ENCODE measurements around the gene TBCD.

Gene TBCD

GRCh38 chr17:82751571-82752370 lies at the start of gene TBCD:
Gene TBCD (plus strand): TSS chr17:82752065. CDS start chr17:82752194, 129 bp downstream.
- peak; percentile 68 for DNase-seq

DNA sequence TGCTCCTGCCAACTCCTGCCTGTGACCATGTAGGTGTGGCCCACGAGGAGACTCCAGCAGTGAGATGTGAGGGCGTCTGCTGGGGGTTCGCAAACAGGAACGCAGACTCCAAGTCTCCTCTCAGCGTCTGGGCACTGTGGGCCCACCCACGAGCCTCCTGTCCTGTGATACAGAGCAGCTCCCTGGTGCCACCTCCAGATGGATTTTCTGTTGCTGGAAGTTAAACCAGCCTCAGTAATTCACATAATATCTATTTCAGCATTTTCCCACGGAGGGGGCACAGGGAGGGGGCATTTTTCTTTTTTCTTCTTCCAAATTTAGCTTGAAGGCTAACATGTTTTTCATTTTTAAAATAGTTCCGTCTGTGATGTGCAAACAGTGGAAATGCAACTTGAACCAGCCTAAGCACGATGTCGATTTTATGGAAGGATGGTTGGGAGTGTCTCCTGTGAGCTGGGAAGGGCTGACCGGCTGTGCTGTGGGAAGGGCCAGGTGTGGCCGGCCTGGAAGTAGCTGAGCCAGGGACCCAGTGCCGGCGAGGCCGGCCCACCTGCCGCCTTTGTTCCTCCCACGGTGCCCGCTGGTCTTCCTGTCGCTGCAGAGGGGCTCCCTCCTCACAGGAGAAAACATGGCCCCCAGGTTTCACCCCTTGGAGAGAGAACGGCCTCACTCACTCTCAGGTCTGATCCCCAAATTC lies 49.5 kb upstream of the TBCD start:
- DNase-seq, result no peak

GRCh38 chr17:82703036-82703745 lies 48.7 kb upstream of the TBCD start:
- DNase-seq, result no peak

DNA sequence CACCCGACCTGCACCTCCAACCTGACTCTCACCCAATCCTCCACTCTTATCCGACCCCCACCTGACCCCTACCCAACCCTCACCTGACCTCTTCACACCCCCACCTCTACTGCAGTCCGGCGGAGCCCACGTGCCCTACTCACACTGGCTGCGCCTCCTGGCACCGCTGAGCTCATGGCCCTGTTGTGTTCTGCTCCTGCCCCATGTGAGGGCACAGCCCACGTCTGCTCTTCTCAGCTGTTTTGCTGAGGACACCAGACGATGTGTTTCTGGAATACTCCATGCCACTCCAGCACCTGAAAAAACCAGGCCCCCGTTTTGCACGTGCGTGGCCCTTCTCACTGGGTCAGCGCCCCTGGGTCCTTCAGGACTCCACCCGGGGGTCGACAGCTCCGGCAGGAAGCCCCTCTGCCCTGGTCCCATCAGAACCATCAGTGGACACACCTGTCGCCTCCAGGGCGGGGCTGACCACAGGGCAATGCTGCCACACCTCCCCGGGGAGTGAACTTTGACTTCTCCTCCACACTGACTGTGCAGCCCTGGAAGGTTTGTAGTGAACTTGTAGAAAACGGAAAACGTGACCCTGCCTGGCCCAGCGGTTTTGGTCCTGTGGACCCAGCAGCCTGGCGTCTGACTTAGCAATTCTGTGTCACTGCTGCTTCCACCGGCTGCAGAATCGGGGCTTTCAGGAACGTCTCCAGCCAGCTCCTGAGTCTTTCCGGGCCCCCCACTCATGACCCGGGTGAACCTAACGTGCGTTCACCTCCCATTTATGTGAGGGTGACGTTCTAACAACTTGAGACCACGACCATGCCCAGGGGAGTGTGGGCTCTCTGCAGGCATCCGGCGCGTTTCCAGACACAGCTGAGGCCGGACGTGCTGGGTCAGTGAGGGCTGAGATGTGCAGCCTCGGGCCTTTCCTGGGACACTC lies 47.7 kb upstream of the TBCD start:
- DNase-seq, result no peak

GRCh38 chr17:82704886-82705285 lies 47.0 kb upstream of the TBCD start:
- no peak for DNase-seq

GRCh38 chr17:82705756-82706155 lies 46.1 kb upstream of the TBCD start:
- no peak for DNase-seq

- DNase-seq, result no peak
Measured at GRCh38 chr17:82709024-82709675, 42.7 kb upstream of the TBCD start.

GRCh38 chr17:82709676-82710498 lies 42.0 kb upstream of the TBCD start:
- no peak for DNase-seq

DNA sequence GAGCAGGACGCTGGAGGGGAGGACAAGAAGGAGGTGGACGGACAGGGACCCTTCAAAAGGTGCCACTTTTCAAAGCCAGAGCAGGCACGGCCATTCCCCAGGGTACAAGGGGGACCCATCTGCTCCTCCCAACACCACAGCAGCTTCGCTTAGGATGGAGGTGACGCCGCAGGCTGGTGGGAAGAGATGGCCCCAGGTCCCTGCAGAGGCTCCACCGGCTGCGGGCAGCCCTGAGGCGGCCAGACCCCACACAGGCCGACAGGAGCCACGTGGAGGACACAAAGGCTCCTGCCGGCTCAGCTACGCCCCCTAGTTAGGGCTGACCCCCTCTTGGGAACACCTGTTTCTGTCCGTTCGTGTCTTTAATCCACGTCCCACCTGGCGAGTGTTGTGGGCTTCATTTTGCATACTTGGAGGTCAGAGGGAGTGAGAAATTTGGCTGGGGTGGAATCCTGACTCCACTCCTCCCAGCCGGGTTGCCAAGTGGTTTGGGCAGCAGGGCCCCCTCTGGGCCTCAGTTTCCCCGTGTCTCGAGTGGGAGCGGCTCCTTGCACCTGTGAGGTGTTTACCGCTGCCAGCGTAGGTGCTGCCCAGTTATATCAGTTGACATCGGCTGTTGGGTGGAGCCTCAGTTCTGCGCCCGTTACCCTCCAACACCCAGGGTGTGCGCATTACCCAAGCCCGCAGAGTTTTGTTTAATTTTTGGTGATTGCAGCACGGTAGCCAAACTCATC lies 41.2 kb upstream of the TBCD start:
- no peak for DNase-seq

DNA sequence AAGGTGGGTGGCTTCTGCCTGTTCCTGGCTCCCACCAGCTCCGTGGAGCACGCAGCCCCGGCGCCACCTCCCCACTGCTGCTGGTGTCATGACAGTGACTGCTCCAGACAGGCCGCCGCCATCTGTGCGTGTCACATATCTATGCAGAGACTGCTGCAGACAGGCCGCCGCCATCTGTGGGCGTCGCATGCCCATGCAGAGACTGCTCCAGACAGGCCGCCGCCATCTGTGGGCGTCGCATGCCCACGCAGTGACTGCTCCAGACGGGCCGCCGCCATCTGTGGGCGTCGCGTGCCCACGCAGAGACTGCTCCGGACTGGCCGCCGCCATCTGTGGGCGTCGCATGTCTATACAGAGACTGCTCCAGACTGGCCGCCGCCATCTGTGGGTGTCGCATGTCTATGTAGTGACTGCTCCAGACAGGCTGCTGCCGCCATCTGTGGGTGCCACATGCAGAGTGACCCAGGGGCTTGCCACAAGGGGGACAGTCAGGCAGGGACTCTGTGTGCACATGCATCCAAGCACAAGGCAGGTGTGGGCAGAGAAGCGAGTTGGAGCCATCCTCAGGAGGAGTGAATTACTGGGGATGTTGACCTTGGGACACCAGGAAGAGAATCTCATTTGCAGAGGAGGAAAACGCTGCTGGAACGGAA lies 38.7 kb upstream of the TBCD start:
- no peak for DNase-seq

DNA sequence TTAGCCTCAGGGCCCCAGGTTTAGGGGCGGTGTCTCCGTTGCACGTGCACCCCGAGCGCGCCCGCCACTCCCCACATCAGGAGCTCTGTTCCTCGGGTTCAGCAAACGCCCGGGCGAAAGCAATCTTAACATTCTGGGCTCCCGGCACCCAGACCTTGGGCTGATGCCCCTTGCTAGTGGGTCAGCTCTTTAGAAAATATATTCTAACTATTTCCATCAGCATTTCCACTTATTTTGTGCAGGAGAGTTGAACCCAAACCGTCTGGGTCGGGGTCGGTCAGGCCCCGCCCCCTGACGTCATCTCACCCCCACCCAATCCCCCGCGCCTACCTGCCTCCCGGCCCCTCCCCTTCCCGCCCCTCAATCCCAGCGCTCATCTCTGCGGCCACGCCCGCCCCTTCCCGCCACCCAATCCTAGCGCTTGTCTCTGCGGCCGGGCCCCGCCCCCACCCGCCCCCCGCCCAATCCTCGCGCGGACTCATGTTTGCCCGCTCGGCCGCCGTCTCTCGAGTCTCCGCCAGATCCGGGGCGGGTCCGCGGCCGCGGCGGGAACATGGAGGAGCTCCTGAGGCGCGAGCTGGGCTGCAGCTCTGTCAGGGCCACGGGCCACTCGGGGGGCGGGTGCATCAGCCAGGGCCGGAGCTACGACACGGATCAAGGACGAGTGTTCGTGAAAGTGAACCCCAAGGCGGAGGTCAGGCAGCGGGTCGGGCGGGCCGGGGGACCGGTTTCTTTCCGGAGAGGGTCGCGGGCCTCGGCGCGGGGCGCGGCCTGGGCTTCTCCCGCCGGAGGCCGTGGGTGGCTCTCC lies 35.5 kb upstream of the TBCD start, which contains the start of gene FN3KRP:
FN3KRP (plus strand) TSS at position 504 of the 808 bp plus-strand sequence; CDS start at position 554, 50 bp downstream.
- peak; percentile 72 for DNase-seq

DNA sequence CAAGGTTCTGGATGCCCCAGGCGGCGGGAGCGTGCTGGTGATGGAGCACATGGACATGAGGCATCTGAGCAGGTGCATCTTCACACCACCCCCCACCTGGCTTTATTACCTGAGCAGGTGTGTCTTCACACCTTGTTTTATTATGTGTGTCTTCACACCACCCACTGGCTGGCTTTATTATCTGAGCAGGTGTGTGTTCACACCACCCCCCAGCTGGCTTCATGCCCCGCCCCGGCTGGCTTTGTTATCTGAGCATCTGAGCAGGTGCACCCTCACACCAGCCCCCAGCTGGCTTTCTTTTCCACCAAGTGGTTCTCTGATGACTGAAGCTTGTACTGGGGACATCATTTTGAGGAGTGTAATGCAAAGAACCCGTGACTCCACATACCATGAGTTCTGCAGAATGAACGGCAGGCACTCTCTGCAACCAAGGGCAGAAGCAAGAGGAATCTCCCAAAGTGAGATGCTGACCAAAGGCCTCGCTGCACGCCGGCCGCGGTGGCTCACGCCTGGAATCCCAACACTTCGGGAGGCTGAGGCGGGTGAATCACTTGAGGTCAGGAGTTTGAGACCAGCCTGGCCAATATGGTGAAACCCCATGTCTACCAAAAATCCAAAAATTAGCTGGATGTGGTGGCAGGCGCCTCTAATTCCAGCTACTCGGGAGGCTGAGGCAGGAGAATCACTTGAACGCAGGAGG lies 32.7 kb upstream of the TBCD start:
- DNase-seq, result no peak

DNA sequence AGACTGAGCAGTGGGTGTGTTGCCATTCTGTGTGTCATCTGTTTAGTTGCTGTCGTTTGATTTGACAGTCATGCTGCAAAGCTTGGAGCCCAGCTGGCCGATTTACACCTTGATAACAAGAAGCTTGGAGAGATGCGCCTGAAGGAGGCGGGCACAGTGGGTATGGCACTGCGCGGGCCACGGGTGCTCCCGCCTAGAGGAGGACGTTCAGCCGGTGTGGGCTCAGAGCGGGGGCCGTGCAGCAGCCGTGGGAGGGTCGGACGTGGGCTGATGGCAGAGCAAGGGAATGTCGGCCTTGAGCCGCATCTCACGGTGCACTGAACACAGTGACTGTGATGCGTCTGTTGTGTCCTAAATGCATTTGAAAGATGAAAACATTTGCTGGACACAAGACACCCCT lies 31.7 kb upstream of the TBCD start:
- no peak for DNase-seq

DNA sequence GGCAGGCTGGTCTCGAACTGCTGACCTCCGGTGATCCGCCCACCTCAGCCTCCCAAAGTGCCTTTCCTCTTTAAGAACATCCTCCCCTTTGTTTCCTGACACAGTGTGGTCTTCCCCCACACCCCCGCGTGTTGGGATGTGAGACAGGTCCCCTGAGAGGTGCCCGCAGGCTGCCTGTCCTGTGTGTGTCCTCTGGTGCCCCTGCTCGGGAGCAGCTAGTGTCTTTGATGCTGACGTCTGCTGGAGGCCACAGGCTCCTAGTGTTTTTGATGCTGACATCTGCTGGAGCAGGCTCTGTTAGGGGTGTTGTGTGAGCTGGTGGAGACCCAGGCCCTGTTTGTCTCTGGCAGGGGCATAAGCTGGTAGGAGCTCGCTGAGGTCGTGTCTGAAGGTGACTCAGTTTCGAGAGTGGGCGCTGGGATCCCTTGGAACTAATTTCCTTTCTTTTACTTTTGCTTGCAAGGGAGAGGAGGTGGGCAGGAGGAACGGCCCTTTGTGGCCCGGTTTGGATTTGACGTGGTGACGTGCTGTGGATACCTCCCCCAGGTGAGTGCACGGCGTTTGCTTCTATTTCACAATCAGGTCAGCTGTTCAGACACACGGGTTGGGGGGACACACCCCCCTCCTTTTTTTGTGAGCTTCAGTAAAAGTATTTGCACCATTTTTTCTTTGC lies 29.4 kb upstream of the TBCD start:
- DNase-seq, result no peak

DNA sequence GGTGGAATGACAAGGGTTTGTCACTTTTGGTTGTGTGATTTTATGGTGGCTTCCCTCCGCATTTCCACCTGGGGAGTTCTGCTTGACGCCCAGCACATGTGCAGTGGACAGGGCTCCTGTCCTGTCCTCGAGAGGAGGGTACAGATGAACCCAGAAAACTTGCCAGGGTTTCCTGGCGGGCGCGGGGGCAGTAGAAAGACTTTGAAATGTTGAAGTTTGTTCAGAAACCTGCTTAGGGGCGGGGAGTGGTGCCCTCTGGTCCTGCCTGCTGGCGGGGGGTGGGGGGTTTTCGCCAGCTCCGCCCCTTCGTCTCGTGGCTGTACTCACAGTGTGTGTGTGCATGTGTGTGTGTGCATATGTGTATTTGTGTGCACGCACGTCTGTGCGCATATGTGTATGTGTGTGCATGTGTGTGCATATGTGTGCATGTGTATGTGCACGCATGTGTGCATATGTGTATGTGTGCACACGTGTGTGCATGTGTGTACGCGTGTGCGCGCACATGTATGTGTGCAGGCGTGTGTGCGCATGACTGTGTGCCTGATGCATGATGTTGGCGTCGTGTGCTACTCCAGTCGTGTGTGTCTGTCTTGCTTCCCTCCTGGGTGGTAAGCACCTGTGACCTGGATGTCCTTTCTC lies 28.6 kb upstream of the TBCD start:
- no peak for DNase-seq

GRCh38 chr17:82726427-82726826 lies 25.4 kb upstream of the TBCD start:
- DNase-seq, result no peak

Data from NCI-H1417 treated with DMSO at 0.1 percent for 48 hours (cell line).